ENCODE data around the gene CENPB.
"Not testable (repeated sequence)": the region's sequence is repeated elsewhere in the genome, so short reads cannot be mapped to it uniquely, and the experiment has no call there.

The CENPB gene, protein sequence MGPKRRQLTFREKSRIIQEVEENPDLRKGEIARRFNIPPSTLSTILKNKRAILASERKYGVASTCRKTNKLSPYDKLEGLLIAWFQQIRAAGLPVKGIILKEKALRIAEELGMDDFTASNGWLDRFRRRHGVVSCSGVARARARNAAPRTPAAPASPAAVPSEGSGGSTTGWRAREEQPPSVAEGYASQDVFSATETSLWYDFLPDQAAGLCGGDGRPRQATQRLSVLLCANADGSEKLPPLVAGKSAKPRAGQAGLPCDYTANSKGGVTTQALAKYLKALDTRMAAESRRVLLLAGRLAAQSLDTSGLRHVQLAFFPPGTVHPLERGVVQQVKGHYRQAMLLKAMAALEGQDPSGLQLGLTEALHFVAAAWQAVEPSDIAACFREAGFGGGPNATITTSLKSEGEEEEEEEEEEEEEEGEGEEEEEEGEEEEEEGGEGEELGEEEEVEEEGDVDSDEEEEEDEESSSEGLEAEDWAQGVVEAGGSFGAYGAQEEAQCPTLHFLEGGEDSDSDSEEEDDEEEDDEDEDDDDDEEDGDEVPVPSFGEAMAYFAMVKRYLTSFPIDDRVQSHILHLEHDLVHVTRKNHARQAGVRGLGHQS

DNA sequence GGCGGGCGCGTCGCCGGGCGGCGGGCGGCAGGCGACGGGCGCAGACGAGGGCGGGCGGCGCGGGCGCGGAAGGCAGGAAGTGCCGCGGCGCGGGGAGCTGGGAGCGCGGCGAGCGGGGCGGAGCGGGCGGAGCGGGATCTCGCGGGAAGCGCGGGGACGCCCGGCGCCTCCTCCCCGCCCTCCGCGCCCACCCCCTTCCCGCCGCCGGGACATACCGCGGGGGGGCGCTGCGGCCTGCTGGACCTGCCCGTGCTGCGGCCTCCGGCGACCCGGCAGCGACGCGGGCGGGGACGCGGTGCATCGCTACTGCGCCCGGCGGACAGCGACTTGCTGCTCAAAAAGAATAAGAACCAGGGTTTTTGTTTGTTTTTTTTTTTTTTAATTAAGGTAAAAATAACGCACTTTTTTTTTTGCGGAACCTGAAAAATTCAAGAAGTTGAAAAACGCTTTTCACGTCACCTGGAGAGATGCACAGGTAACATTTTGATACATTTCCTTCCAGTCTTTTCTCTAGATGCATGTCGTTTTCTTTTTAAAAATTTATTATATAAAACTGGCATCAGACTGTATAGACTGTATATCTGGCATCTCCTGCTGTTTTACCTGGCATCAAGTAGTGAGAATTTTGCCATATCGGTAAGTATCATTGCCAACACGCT is at the start of gene CENPB:
Gene CENPB, minus strand, starts transcription at position 76 of the 659 bp plus-strand sequence. CDS start 257 bp downstream, outside the sequence.
- DNase-seq (ENCODE audit: low spot score), result peak; percentile 87

DNA sequence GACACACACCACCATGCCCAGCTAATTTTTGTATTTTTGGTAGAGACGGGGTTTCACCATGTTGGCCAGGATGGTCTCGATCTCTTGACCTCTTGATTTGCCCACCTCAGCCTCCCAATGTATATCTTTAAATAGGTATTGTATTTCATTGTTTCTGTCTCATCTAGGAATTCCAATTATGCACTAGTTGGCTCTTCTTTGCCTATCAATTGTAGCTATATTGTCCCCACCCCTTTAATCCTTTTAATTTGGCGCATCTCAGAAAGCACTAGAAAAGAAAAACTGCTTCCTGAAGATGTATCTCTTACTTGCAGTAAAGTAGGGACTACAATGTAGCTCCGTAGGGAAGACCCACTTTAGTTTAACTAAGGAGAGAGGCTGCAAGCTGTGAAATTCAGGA is 49.6 kb upstream of the CENPB start:
- DNase-seq (ENCODE audit: low spot score), result no peak

DNA sequence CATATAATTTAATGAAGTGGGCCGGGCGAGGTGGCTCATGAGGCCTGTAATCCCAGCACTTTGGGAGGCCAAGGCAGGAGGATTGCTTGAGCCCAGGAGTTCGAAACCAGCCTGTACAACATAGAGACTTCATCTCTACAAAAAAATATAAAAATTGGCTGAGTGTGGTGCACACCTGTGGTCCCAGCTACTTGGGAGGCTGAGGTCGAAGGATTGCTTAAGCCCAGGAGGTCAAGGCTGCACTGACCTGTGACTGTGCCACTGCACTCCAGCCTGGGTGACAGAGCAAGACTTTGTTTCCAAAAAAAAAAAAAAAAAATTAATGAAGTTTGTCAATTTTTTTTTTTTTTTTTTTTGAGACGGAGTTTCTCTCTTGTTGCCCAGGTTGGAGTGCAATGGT is 43.4 kb upstream of the CENPB start:
- DNase-seq (ENCODE audit: low spot score), result not testable (repeated sequence)

DNA sequence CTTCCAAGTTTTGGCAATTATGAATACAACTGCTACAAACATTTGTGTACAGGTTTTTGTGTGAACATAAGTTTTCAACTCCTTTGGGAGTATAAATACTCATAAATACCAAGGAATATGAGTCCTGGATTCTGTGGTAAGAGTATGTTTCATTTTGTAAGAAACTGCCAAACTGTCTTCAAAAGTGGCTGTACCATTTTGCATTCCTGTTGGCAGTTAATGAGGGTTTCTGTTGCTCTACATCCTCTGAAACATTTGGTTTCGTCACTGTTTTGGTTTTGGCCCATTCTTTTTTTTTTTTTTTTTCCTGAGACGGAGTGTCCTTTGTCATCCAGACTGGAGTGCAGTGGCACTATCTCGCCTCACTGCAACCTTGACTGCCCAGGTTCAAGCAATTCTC is 42.3 kb upstream of the CENPB start:
- DNase-seq (ENCODE audit: low spot score), result no peak

DNA sequence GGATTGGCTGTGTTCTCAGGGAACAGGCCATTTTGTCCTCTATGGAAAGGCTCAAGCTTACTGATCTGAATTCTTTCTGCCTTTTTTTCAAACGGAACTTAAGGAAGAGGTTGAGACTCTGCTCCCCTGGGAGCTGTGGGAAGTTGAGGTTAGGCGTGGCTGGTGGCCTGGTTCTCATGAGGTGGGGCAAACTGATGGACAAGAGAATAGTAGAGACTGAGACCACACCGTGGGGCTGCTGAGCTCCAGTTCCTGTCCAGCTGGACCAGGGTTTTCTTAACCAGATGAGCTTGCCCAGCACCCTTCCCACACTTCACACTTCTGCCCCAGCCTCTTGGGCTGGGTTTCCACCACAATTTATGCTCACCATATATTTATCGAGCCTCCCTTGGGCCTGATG is 39.9 kb upstream of the CENPB start:
- no peak for DNase-seq (ENCODE audit: low spot score)

DNA sequence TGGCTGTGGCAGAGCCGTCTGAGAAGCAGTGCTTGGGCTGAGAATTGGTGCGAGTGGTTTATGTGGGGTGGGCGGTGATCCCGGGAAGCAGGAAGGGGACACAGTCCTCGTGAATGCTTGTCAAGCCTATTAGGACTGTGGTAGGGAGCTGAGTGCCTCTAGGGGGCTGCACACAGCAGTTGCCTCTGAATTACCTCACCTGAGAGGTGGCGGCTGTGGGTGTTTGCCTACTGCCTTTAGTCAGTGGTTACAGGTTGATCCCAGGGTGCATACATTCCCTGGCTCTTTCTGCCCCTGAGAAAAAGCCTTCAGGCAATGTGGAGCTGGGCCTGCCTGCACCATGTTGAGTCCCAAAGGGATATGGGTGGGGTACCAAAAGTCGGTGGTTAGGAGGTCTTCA is 39.0 kb upstream of the CENPB start:
- no peak for DNase-seq (ENCODE audit: low spot score)

DNA sequence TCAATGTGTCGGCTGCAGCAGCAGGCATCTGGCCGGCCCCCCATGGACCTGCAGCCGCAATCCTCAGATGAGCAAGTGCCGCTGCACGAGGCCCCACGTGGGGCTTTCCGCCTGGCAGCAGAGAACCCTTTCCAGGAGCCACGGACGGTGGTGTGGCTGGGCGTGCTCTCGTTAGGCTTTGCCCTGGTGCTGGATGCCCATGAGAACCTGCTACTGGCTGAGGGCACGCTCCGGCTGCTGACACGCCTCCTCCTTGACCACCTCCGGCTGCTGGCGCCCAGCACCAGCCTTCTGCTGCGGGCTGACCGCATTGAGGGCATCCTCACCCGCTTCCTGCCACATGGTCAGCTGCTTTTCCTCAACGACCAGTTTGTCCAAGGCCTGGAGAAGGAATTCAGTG is 37.3 kb upstream of the CENPB start:
- no peak for DNase-seq (ENCODE audit: low spot score)

DNA sequence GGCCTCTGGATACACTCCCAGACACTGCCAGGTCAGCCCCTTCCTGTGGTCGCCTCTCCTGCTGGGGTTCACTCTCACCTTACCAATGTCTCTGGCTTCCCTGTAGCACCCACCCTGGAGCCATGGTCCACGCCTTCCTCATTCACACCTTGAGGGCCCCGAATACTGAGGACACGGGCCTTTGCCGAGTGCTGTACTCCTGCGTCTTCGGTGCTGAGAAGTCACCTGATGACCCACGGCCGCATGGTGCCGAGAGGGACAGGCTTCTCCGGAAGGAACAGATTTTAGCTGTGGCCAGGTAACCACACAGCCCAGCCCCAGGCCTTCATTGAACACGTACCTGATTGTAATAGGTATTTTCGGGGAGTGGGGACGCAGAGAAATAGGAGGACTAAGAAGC is 35.5 kb upstream of the CENPB start:
- DNase-seq (ENCODE audit: low spot score), result no peak

DNA sequence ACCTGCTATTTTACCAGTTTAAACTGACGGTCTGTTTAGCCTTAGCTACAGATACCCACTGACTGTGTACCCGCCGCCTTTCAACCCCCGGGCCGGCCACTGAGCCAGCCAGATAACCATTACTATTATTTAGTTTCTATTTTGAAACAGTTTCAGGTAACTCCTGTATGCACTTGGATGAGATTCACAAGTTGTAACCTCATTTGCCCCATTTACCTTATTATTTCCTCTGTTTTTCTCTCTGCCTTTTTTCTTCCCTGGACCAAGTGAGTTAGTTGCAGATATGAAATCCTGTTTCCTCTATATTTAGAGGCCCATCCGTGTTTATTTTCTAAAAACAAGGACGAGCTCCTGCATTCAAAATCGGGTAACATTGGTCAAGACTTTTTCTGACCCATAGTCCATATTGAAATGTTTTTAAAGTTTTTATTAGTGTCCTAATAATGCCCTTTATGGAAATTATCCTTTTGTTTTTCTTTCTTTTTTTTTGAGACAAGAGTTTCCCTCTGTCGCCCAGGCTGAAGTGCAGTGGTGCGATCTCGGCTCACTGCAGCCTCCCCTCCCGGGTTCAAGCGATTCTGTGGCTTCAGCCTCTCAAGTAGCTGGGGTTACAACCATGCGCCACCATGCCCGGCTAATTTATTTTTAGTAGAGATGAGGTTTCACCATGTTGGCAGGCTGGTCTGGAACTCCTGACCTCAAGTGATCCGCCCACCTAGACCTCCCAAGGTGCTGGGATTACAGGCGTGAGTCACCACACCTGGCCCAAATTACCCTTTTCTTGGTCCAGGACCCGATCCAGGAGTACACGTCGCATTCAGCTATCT is 34.6 kb upstream of the CENPB start:
- DNase-seq (ENCODE audit: low spot score), result no peak

DNA sequence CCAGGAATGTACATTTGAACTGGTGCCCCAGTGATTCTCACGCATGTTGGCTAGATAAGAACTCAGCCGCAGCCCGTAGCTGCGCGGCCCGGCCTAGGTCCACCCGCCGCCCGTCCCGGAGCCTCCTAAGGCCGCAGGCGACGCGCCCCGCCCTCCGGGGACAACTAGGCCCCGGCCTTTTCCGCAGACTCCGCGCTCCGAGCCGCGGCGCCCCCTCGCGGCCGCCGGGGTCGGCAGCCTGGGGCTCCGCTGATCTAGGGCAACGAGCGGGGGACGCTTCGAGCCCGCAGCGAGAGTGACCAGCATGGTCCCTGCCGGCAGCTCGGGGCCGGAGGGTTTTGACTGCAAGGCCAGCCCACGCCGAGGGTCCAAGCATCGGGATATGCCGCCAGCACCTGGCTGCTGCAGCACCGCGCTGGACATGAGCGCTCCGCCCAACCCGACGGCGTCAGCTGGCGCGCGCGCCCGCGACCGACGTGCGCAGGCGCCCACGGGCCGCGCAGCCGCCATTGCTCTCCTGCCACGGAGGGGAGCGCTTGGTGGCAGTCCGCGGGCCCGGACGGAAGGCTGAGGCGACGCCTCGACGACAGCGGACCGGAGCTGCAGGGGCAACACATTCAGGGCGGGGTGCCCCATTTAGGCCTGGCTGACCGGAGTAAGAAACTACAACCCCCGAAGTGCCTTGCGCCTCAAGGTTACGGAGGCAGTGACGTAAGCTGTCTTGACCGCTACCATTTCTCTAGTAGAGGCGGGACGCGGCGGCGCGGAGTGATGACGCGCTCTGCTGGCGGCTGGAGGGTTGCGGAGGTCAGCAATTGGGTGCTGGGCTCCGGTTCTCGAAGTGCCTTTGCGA is 33.7 kb upstream of the CENPB start, which contains the start of gene AP5S1:
Gene AP5S1, plus strand, starts transcription at position 500 of the 853 bp plus-strand sequence. CDS start 1,571 bp downstream, outside the sequence.
- peak; percentile 88 for DNase-seq (ENCODE audit: low spot score)

DNA sequence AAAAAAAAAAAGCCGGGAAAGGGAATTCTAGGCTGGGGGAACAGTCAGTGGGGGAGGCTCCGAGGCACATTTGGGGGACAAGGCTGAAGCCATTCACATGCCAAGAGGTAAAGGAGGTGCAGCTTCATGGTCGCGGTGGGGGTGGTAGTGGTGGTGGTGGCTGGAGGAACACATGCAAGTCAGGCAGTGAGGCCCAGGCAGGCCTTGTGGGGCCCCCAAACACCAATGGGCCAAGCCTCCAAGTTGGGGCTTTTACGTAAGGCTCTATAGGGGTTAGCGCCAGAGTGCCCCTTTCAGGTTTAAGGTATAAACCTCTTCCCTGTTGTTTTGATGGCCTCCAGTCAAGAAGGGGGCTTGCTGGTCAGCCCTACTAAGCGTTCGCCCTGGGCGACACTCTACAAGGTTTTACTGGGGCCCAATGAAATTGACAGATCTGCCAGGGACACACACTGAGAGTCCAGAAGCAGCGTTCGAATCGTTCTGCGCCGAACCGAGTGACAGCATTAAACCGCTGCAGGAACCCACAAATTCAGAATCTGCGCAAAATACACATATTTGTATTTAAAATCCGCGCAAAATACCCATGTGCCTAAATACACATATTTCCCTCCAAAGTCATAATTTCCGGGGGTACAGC is 33.0 kb upstream of the CENPB start:
- DNase-seq (ENCODE audit: low spot score), result no peak

DNA sequence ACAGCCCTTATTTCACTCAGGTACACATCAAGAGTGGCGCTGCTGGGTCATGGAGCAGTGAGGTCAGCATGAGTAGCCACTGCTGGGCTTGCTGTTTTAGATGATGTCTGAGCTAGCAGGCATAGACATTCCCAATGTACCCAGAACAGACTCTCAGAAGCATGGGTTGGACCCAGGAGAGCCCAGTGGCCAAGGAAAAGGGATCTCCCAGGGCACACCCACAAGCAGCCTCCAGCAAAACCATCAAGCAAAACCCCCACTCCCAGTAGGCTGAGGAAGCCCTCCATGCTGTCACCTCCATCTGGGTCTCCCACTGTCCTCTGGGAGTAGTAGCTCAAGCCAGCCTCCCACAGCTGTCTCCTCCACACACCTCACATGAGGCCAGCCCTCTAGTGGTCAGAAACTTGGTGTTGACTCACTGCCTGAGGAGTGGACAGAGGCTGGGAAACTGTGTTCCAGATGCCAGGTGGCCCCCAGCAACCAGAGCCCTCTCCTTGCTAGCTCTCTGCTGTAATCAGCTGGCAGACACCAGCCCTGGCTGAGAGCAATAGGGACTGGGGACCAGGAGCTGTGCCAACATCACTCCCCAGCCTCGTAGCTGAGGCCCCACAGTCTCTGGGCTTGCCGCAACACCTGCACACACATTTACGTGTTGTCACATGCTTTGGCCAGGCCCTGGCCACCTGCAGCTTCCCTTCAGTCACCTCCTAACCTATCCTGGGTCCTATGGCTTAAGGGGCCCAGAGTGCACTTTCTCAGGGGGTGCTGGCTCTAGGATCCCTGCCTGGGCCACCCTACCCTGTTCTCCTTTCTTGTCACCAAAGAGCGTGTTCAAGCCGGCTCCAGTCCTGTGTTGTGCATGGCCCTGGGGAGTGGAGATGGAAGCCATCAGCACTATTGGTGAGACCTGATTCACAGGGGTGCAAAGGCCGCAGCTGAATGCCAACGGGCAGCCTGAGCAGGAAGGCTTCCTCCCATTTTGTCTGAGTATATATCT is 31.9 kb upstream of the CENPB start:
- DNase-seq (ENCODE audit: low spot score), result no peak

DNA sequence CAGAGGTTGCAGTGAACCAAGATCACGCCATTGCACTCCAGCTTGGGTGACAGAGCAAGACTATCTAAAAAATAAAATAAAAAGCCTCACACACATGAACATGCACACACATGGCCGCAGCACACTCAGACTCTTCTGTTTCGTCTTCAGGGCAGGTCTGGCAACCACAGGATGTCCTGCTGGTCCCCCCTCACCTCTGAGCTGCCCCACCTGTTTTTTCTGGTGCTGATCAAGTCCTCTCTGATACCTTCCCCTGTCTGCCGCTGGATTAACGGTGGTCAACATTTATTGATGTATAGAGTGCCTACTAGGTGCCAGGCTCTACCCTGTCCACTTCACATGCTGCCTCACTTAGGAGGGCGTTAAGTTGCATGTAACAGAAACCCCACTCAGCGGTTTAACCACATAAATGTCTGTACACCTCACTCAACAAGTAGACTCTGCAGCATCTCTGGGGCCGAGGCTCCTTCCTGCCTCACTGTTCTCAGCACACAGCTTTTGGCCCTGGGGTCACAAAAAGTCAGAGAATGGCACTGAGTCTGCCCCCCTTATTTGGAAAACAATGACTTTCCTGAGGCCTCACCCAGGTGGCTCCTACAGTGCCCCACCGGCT is 29.3 kb upstream of the CENPB start:
- peak; percentile 62 for DNase-seq (ENCODE audit: low spot score)

DNA sequence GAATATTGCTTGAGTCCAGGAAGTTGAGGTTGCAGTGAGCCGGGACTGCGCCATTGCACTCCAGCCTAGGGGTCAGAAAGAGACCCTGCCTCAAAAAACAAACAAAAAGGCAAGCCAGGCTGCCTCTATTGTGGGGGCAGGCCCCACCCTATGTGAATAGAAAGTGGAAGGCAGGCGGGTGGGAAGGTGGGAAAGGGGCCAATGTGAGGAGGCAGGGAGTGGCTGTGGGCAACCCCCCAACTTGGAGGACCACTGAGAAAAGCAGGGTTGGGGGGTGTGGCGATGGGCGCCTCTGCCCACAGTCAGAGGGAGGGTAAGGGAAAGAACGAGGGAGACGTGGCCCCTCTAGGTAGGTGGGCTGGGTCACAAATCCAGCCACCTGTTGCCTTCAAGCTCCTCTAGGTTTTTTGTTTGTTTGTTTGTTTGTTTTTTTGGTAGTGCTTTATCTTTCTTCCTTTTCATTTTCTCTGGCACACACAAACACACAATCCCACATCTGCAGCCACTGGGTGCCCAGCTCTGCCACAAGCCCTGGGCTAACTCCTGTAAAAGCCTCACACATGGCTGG is 28.5 kb upstream of the CENPB start:
- DNase-seq (ENCODE audit: low spot score), result no peak

DNA sequence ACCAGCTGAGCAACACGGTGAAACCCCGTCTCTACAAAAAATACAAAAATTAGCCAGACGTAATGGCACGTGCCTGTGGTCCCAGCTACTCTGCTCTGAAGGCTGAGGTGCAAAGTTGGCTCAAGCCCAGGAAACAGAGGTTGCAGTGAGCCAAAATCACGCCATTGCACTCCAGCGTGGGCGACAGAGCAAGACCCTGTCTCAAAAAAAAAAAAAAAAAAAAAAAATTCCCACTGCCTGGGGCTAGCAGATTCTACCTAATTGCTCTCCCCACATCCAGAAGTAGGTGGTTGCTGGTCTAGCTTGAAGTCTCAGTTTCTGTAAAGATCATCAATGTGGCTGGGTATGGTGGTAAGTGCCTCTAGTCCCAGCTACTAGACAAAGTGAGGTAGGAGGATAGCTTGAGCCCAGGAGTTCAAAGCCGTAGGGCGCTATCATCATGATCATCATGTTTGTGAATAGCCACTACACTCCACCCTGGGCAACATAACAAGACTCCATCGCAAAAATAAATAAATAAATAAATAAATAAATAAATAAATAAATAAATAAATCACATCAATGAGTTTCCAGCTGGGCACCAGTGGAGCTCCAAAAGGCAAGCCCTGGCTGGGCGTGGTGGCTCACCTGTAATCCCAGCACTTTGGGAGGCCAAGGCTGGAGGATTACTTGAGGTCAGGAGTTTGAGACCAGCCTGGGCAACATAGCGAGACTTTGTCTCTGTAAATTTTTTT is 27.5 kb upstream of the CENPB start:
- no peak for DNase-seq (ENCODE audit: low spot score)

DNA sequence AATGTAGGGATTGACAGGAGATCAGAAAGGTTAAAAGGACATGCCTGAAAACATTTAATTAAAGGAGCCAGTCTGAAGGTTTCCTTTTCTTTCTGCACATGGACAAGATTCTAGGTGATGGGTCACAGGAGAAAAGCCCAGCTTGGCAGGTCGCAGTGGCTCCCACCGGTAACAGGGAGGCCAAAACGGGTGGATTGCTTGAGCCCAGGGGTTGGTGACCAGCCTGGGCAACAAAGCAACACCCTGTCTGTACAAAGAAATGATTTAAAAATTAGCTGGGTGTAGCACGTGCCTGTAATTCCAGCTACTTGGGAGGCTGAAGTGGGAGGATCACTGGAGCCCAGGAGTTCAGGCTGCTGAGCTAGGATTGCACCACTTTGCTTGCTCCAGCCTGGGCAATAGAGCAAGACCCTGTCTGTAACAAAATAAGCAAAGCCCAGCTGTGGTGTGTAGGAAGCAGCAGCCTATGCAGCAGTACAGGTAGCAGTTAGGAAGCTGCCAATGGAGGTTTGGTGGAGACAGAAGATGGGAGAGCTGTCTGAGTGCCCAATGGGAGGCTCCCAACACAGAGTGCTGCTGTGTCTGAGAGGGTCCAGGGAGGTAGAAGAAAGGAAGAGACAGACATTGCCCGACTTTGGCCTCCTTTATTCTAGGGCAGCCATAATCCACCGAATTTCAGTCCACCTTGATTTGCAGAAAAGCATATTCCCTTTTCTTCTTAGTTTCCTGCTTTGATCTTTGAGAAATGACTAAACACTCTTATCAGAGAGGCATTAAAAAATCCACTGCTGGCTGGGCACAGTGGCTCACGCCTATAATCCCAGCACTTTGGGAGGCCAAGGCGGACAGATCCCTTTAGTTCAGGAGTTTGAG is 26.7 kb upstream of the CENPB start:
- no peak for DNase-seq (ENCODE audit: low spot score)

DNA sequence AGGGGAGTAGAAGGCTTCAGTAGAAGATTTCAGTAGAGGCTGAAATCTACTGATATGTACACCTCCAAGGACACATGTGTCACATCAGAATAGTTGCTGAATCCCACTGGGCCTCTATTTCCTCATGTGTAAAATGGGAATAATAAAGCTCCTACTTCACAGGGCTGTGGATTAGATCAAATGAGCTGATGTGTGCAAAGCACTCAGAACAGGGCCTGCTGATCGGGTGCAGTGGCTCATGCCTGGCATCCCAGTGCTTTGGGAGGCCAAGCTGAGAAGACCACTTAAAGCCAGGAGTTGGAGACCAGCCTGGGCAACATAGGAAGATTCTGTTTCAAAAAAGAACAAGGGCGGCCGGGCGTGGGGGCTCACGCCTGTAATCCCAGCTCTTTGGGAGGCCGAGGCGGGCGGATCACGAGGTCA is 25.7 kb upstream of the CENPB start:
- no peak for DNase-seq (ENCODE audit: low spot score)
